Choroid plexus epithelial cell (primary cell): ENCODE results near the gene GTPBP2.
A peak's percentile ranks its signal among the peaks of the same experiment; 100 is the strongest.

Source experiments
- DNase-seq: peaks from one replicate; pipeline ENCODE4 v3.0.0-alpha.2; 2010; ENCODE audit warnings: low read depth
- H3K4me3 ChIP-seq: 2 replicates; pipeline ENCODE4 v1.5.1; 2011; ENCODE audit warnings: low read depth, mild to moderate bottlenecking, control low read depth, low read length, moderate library complexity
- CTCF ChIP-seq: conservative IDR thresholded peaks from 2 replicates; pipeline ENCODE4 v1.5.1; 2011; ENCODE audit warnings: low read depth, mild to moderate bottlenecking, control low read depth, inconsistent platforms, low read length, moderate library complexity

Gene GTPBP2

DNA sequence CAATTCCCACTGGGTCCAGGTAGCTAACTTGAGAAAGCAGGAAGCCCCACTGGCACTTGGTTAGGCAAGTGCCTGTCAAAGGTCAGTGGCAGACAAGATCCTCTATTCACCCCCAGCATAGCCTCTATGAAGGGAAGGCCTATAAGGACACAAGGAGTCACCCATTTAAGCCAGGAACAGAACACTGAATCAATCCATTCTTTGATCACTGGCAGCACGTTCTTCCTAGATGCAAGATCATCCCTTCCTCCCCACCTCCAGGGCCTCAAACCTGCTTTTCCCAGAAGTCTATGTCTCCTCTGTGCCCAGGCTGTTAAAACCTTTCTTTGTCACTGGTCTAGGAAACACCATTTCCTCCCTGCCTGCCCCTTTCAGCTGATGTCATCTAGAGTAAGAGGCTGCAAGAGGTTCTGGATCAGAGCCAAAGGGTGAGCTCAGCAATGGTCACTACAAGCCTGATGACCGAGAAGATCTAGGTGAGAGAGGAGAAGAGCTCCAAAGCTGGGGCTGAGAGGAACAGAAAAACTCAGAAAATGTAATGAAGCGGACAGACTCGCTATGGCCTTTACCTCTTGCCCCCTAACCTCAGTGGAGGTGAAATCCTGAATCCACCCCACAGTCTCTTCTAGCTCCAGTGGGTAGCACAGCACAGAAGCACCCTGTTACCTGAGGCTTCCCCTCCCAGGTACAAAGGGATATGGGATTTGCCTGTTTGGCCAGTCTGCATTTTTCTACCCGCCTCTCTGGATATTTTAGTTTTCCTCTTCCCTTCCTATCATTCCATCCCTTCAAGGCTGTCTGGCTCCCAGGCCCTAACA is 1.8 kb downstream of the GTPBP2 start:
- peak overlapping the region; percentile 38 for H3K4me3 ChIP-seq
- no peak for TF ChIP-seq CTCF
- peak; percentile 99 for DNase-seq

DNA sequence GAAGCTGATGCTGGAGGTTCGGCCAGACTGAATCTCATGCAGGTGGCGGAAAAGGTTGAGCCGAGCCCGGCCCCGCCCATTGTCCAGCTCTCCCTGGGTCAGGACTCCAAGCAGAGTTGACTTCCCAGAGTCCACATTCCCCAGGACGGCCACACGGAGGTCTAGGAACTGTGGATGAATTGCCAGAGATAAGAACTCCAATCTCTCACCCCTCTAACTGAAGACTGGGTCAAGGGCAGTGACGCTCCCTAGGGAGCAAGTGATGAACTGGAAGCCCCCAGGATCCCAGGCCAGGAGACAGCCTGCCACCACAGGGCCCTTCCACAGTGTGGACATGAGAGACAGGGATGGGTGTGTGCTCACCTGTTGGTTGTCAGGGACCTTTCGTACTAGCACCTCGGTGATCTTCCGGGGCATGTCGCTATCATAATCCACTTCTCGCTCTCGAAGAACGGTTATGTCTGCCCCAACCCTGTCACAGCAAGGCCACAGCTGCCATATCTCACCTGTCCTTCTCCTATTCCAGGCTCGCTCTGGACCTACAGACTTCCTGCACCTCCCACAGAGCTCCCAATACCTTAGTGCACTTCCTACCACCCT is 3.6 kb downstream of the GTPBP2 start:
- no peak for TF ChIP-seq CTCF
- no peak for DNase-seq
- no peak overlapping the region for H3K4me3 ChIP-seq

DNA sequence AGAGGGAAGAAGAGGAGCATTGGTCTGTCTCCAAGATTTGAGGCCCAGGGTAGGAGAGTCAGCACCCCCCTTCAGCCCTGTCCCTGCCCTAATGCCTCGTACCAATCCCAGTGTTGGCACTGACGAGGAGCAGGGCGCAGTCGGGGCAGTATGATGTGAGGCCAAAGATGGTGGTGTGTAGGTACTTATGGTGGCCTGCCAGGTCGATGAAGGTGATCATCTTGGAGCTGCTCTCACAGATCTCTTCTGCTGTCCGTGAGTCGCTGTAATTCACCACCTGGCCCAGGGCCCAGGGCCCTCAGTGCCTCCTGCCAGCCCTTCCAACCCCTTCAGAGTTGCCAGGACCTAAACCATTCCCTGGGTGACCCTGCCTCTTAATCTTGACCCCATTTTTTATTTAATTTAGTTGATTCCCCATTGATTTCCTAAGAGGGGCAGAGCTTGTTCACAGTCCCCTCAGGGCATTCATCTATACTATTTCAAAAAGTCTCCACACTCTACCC is 4.2 kb downstream of the GTPBP2 start:
- H3K4me3 ChIP-seq = no peak overlapping the region
- no peak for DNase-seq
- no peak for TF ChIP-seq CTCF

- no peak for TF ChIP-seq CTCF
- no peak for DNase-seq
- no peak overlapping the region for H3K4me3 ChIP-seq
Observed at GRCh38 chr6:43623880-43624785, 4.9 kb downstream of the GTPBP2 start.

- DNase-seq = no peak
- no peak for TF ChIP-seq CTCF
- H3K4me3 ChIP-seq = no peak overlapping the region
Observed at GRCh38 chr6:43622541-43622940, 6.5 kb downstream of the GTPBP2 start.

GRCh38 chr6:43621836-43622180 is 7.3 kb downstream of the GTPBP2 start:
- no peak for DNase-seq
- no peak for TF ChIP-seq CTCF
- H3K4me3 ChIP-seq = no peak overlapping the region
